ENCODE measurements around the gene NHS.

DNA sequence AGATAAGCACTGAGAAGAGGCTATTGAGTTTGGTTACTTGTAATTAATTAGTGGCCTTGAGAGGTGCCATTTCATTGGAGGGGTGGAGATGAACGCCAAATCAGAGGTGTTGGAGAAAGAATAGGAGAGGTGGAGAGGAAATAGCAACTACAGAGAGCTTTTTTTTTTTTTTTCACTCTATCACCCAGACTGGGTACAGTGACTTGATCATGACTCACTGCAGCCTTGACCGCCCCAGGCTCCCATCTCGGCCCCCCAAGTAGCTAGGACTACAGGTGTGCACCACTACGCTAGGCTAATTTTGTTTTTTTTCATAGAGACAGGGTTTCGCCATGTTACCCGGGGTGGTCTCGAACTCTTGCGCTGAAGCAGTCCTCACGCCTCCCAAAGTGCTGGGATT, 5.2 kb downstream of the NHS start:
- TF ChIP-seq, protein P1, sequence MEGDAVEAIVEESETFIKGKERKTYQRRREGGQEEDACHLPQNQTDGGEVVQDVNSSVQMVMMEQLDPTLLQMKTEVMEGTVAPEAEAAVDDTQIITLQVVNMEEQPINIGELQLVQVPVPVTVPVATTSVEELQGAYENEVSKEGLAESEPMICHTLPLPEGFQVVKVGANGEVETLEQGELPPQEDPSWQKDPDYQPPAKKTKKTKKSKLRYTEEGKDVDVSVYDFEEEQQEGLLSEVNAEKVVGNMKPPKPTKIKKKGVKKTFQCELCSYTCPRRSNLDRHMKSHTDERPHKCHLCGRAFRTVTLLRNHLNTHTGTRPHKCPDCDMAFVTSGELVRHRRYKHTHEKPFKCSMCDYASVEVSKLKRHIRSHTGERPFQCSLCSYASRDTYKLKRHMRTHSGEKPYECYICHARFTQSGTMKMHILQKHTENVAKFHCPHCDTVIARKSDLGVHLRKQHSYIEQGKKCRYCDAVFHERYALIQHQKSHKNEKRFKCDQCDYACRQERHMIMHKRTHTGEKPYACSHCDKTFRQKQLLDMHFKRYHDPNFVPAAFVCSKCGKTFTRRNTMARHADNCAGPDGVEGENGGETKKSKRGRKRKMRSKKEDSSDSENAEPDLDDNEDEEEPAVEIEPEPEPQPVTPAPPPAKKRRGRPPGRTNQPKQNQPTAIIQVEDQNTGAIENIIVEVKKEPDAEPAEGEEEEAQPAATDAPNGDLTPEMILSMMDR (IDR thresholded peaks at IDR 0.05; ENCODE audit: low read length): no peak
- no peak for TF ChIP-seq EZH2 (IDR thresholded peaks at IDR 0.05; ENCODE audit: borderline replicate concordance, low read length)

All from OCI-LY1 (cell line).